Measurements from ENCODE around the gene KIRREL3. TPM values are rescaled to one million over a fixed set of nuclear protein-coding genes. Genes with fewer than 3 reads are reported as not detected.

The KIRREL3 gene
- total and polyA plus RNA-seq, 2 of the 8 experiments (the other 6 are each of a cell fraction or from before 2014, with no cell fraction given) = 0.29 to 0.32 TPM

DNA sequence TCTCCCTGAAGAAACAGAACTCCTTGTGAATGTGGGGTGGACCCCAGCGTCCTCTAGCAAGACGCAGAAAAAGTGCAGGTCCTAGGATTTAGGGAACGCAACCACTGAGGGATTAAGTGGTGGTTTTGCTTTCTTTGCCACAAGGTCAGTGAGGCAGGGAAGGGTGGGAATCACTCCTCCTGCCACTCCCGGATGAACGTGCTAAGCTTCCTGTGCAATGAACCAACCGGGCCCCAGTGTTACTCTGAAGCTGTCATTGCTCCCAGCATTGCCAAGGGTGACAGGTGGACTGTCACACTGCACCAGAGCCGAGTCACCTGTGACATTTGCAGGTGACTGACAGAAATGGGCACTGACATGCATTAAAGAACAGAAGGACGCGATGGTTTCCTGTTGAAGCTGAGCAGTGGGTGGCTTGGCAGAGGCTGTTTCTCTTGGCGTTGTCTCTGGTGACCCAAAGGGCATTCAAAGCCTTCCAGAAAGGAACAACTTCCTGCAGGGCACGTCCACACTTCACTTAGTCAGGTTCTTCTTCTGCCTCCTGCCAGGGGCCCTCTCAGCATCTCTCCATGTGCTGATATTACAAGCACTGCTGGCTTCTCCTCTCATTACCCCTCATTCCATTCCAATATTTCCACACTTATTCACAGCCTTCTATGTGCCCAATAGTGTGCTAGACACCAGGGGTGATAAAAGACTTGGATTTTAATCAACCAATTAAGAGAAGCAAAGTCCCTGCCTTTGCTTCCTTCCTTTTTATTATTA is 9.7 kb downstream of the KIRREL3 start:
- Histone ChIP-seq H3K4me2 (ENCODE audit: insufficient read depth in 1 of 2, low read depth in 2 of 2, low read length in 2 of 2) (no peak overlapping the region), H3K27me3 (replicated peaks in 1 of 4; ENCODE audit: control insufficient read depth in 3 of 4, extremely low read depth in 1 of 4, insufficient read depth in 3 of 4, low read length in 3 of 4) (peaks cover 0 to 6% (median 2%) of the 10 kb centered on the region in 4 experiments; a peak in 1 of 7 replicates), H3K23me2 (ENCODE audit: low read depth, low read length) (no peaks in the 10 kb centered on the region), H3K23ac (ENCODE audit: insufficient read length) (no peak overlapping the region), H2AFZ (ENCODE audit: low read length) (0 out of 2 replicates have a peak overlapping the region, but pooled peaks have one; percentile 48), H3K9ac (replicated peaks in 1 of 4; ENCODE audit: extremely low read depth in 1 of 4, low read depth in 3 of 4, low read length in 3 of 4) (no peak overlapping the region), H3K27ac (ENCODE audit: low read depth, low read length) (no peak overlapping the region), H4K5ac (ENCODE audit: insufficient read length, low read depth, low read length) (no peak overlapping the region), H3K4me3 (ENCODE audit: extremely low read depth in 1 of 4, insufficient read depth in 2 of 4, low read depth in 3 of 4, low read length in 4 of 4) (no peak overlapping the region), H3K36me3 (ENCODE audit: control insufficient read depth in 2 of 4, insufficient read depth in 4 of 4, low read length in 3 of 4) (no peaks in the 10 kb centered on the region), H2BK12ac (ENCODE audit: low read depth, low read length) (no peak overlapping the region), H2BK120ac (replicated peaks; ENCODE audit: low read depth, low read length) (no peak overlapping the region), H2BK20ac (ENCODE audit: low read length) (no peak overlapping the region), H3K79me2 (ENCODE audit: control insufficient read depth in 1 of 2, insufficient read depth in 2 of 2, low read length in 2 of 2) (no peaks in the 10 kb centered on the region), H3K9me3 (ENCODE audit: insufficient read depth in 2 of 2, low read depth in 1 of 2, low read length in 1 of 2) (no peaks in the 10 kb centered on the region), H3K4ac (replicated peaks; ENCODE audit: insufficient read length, low read depth, low read length) (no peak overlapping the region), H2AK5ac (ENCODE audit: low read depth, low read length) (no peak overlapping the region), H3K56ac (replicated peaks; ENCODE audit: insufficient read length, low read depth, low read length) (no peak overlapping the region), H4K91ac (replicated peaks; ENCODE audit: insufficient read length, low read length) (no peak overlapping the region), H4K8ac (ENCODE audit: extremely low read depth, insufficient read depth, low read length) (no peak overlapping the region), H2BK5ac (ENCODE audit: low read depth, low read length) (no peak overlapping the region), H4K20me1 (replicated peaks in 1 of 2; ENCODE audit: control insufficient read depth in 1 of 2, insufficient read depth in 2 of 2, low read length in 2 of 2) (no peaks in the 10 kb centered on the region), H3K14ac (ENCODE audit: insufficient read length) (no peak overlapping the region), H3K79me1 (ENCODE audit: low read depth, low read length) (no peaks in the 10 kb centered on the region), H2BK15ac (ENCODE audit: low read length) (no peak overlapping the region), H3K18ac (ENCODE audit: extremely low read depth, low read length) (no peak overlapping the region), H3K4me1 (replicated peaks in 1 of 4; ENCODE audit: control insufficient read depth in 3 of 4, insufficient read depth in 4 of 4, low read length in 3 of 4) (peaks cover 0 to 3% (median 1%) of the 10 kb centered on the region in 4 experiments; a peak in 1 of 7 replicates)
- WGBS, 2 experiments (ENCODE audit: extremely low coverage in 1 of 2, insufficient coverage in 1 of 2, insufficient read length in 1 of 2, insufficient replicate concordance in 2 of 2, low coverage in 1 of 2, low lambda C conversion rate in 2 of 2, missing lambda C conversion rate in 1 of 2) = 67% methylated on average over 11 of the region's 11 CpGs; no CpG with 5 or more reads in 1 of the 2 experiments
- ChIA-PET POLR2A (ENCODE audit: partially characterized antibody) (no interaction called here), CTCF (ENCODE audit: partially characterized antibody) (interaction anchor here (0.6 to 7.7 kb wide), 72 partner anchors 10 to 1014 kb away, joined by 3 to 94 read pairs (median 4); partner anchors contain the start of gene KIRREL3)
- TF ChIP-seq SIX5 (IDR thresholded peaks at IDR 0.05; ENCODE audit: low read depth, low read length) = no peak
- TF ChIP-seq NRF1 (IDR thresholded peaks at IDR 0.05; ENCODE audit: low read depth, low read length) = no peak
- no peak for TF ChIP-seq TCF12 (IDR thresholded peaks at IDR 0.05; ENCODE audit: low read depth, low read length)
- TF ChIP-seq TAF7 (optimal IDR thresholded peaks at IDR 0.05; ENCODE audit: borderline replicate concordance, low read depth, low read length) = no peak
- TF ChIP-seq YY1 (IDR thresholded peaks at IDR 0.05; ENCODE audit: low read depth, low read length) = no peak
- no peak for TF ChIP-seq SIN3A (conservative IDR thresholded peaks at IDR 0.05 in 1 of 2, IDR thresholded peaks at IDR 0.05 in 1 of 2; ENCODE audit: low read depth in 1 of 2, low read length in 2 of 2)
- no peak for TF ChIP-seq SP2 (IDR thresholded peaks at IDR 0.05; ENCODE audit: low read length)
- DNase-seq (ENCODE audit: low read depth in 1 of 2, low spot score in 2 of 2) = no peak
- no peak for FAIRE-seq

All from H1 (cell line).